ENCODE results near the gene KLHL21.
"Not testable (repeated sequence)": the region's sequence is repeated elsewhere in the genome, so short reads cannot be mapped to it uniquely, and the experiment has no call there.

Gene KLHL21, protein sequence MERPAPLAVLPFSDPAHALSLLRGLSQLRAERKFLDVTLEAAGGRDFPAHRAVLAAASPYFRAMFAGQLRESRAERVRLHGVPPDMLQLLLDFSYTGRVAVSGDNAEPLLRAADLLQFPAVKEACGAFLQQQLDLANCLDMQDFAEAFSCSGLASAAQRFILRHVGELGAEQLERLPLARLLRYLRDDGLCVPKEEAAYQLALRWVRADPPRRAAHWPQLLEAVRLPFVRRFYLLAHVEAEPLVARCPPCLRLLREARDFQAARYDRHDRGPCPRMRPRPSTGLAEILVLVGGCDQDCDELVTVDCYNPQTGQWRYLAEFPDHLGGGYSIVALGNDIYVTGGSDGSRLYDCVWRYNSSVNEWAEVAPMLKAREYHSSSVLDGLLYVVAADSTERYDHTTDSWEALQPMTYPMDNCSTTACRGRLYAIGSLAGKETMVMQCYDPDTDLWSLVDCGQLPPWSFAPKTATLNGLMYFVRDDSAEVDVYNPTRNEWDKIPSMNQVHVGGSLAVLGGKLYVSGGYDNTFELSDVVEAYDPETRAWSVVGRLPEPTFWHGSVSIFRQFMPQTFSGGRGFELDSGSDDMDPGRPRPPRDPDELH

DNA sequence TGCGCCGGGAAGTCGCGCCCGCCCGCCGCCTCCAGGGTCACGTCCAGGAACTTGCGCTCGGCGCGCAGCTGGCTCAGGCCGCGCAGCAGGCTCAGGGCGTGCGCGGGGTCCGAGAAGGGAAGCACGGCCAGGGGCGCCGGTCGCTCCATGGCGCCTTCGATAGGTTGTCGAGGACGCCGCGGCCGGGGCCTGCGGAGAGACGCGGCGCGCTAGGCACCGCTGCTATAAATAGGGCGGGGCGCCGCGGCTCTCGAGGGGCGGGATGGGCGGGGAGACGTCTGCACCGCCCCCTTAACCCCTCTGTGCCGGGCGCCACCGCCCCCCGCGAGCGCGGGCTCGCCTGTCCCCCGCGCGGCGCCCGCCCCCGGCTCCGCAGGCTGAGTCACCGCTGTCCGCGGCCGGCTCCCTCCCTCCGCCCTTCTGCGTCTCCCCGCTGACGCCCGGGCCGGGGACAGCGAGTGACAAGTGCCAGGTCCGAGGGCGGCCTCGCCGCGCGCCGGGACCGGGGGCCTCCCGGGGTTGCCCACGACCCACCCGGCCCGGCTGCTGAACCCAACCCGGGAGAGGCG lies at the start of gene KLHL21:
KLHL21 (minus strand) TSS at position 201 of the 569 bp plus-strand sequence; CDS start at position 149, 52 bp downstream.
- peak; percentile 92 for DNase-seq

DNA sequence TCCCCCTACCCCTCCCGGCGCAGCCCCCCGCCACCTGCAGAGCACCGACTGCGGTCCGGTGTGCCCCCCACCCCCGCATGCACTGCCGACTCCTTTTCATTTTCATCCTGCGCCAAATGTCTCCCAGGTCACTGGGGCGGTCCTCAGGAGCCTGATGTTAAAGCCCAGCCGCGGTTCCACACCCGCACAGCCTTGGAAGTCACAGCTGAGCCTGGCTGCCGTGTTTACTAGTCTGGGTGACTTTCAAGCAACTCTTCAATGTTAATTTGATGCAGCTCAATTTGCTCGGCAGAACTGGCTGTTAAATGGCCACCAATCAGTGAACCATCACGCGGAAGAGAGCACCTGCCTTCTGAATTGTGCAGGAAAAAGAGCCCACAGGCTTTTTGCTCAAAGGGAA lies 49.2 kb upstream of the KLHL21 start:
- DNase-seq = no peak

DNA sequence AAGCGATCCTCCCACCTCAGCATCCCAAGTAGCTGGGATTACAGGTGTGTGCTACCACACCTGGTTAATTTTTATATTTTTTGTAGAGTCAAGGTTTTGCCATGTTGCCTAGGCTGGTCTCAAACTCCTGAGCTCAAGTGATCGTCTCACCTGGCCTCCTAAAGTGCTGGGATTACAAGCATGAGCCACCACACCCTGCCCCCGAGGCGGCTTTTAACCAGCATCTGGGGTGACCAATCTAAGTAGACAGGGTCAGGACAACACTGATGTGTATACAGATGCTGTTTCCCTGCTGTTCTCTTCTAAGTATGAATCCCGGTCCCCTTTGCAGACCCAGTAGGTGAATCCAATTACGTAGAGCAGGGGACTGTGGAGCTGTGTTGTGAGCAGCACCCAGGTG lies 45.9 kb upstream of the KLHL21 start:
- no peak for DNase-seq

DNA sequence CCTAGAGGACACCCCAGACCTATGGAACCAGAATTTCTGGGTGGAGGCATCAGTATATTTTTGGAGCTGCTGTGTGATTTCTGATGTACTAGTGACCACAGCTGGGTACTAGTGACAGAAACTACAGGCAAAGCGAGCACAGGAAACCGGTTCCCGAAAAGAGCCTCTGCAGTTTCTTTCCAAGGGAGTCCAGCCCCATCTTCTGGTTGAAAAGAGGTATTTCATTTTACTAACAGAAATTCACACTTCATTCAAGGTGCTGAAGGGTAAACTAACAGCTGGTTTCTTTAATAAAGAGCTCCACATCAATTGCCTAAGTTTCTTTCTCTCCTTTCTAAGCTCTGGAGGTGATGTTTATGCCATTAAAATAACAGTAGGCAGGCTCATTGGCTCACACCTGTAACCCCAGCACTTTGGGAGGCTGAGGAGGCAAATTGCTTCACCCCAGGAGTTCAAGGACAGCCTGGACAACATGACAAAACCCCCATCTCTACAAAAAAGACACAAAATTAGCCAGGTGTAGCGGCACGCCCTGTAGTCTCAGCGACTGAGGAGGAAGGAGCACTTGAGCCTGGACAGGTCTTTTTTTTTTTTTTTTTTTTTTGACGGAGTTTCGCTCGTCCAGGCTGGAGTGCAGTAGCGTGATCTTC lies 44.0 kb upstream of the KLHL21 start:
- peak; percentile 44 for DNase-seq

DNA sequence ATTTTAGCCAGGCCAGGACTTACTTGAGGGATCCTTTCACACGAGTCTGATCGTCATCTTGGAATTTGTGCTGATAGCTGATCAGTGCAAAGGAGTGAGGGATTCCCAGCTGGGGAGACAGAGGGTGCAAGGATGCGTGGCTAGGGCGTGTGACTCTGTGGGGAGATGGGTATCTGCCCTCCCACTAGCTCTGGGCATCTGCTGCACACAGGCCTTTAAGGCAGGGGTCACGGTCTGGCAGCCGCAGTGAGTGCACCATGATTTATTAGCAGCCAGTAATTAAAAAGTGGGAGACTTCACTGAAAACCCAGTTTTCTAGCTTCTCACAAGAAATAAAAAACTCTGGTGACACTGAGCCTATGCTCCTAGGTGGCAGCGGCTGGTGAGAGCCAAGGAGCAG lies 42.3 kb upstream of the KLHL21 start:
- DNase-seq = no peak

DNA sequence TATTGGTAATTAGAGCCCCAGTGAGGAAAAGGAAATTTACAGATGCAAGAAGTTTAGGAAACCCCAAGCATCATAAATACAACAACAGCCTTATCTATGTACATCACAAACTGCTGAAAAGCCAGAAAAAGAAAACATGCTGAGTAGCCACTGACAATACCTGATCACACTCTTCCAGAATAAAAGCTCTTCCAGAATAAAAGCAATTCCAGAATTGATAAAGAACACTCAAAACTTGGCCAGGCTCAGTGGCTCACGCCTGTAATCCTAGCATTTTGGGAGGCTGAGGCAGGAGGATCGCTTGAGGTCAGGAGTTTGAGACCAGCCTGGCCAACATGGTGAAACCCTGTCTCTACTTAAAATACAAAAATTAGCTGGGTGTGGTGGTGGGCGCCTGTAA lies 38.2 kb upstream of the KLHL21 start:
- not testable (repeated sequence) for DNase-seq

DNA sequence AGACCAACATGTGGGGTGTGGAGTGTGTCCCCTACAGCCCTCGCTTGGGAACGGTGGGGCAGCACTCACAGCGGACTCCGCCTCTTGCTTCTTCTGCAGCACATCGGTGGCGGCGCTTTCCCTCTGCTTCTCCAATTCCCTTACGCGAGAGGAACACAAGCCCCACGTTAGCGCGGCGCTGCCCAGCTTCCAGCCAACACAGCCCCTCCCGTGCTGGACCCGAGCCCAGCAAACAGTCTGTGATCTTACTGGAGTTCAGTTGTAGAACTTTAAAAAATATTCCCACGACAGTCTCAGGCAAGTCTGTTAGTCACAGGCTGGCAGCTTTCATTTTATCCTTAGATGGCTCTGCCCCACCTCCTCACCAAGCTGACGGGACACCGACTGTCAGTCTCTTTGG lies 35.6 kb upstream of the KLHL21 start:
- peak; percentile 37 for DNase-seq

DNA sequence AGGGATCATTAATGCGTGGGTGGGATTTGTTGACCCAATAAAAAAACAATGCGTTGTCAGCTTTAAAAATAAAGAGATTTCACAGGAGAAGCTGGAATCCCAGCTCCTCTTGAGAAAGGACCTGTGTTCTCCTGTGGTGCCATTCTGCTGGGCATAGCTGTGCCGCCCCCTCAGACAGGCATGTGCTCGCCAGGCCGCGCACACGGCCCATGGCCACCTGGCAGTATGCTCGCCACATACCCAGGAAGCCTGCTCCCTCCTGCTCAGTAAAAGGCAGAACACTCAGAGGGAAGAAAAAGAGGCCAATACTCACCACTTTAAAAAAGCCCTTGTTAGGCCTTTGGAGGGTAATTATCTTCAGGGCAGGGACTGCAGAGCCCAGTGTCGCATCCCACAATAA lies 35.1 kb upstream of the KLHL21 start:
- no peak for DNase-seq

DNA sequence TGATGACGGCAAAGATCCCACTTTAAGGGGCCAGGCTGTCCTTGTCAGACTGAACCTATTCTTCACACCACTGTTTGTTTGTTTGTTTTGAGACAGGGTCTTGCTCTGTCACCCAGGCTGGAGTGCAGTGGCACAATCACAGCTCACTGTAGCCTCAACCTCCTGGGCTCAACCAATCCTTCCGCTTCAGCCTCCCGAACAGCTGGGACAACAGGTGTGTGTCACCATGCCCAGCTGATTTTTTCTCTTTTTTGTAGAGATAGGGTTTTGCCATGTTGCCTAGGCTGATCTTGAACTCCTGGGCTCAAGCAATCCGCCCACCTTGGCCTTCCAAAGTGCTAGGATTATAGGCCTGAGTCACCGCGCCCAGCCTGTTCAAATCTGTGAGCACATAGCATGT lies 34.1 kb upstream of the KLHL21 start:
- not testable (repeated sequence) for DNase-seq

DNA sequence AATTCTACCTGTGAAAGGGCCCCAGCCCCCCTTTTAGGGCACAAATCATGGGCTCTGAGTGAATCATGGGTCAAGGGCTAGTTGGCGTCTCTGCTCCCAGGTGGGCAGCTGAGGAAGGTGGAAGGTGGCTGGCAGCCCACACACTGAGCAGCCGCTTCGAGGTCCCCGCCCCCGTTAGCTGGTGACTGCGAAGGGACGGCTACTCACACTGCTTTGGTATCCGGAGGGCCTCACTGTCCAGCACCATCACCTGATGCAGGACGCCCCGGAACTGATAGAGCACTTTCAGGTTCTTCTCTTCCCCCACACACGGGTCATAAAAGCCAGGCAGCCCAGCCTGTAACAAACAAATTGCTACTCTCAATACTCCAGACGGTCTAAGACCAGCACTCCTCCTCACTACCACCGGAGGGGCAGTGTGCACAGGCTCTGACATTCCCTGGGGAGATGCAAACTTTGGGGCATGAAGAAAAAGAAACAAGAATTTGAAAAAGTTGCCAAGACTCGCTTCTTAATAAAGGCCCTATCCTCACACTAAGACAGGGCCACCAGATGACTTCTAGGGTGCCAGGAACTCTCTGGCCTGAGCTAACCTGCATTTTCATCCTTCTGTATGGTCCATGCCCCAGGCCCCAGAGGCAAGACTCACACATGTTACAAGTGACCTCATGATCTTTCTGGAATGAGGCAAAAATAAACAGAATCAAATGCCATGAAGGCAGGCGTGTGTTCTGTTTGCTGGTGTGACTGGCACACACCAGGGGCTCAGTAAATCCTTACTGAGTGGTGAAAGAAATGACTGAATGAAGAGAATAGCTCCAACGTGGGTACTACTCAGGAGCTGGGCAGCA lies 33.5 kb upstream of the KLHL21 start:
- DNase-seq = no peak

DNA sequence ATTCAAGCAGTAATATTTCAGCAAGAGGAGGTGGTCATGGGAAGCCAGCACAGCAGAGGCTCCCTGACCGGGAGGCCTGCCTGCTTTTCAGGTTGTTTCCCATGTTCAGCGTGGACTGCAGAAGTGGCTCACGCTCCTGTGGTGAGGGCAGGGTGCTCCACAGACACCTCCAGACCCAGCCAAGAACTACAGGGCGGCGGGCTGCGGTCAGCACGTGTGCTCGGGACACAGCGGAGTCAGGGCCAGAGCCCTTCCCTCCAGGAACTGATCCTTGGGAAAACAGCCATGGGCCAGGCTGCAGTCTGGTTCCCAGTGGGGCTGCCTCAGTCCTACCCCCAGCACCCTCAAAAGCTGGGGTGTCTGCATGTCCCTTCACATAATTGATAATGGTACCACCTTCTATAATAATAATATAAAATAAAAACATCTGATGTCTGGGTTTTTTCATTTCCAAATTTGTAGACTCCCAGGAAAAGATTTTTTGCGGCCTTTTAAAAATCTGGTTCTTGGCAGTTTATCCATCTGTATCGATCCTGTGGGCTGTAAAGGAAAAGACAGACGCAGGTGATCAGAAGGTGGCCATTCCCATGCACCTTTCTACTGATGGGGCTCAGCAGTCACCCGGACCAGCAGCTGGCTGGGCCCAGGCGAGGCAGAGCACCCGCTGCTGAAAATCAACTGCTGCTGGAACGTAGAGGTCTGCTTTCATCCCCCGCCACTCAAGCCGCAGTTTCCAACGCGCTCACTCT lies 32.7 kb upstream of the KLHL21 start:
- DNase-seq = no peak

DNA sequence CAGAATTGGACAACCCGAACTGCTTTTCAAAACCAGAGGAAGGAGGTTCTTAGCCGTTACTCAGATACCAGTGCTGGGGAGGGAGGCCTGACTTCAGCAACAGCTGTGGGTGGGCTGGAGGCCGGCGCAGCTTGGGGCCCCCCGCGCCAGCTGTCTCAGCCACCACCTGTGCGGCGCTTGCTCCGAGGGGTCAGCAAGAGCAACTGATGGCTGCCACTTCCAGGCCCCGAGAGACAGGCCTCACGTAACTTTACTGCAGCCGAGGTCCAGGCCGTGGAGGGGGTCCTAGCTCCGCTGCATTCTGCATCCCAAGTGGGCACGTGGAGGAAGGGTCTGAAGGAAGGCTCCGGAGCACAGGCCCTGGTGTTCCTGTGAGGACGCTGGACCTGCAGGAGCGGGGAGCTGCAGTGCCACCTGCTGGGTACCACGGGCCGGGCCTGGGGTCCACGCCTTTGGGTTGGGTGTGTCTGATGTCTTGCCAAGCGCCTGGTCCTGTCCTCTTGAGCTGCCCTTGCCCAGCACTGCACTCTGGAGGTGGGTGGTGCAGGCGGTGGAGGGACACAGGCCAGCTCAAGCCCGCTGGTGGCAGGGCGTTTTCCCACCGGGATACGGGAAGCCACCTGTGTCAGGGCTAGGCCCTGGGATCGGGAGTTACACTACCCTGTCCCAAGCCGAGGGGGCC lies 31.8 kb upstream of the KLHL21 start:
- DNase-seq = peak; percentile 19

DNA sequence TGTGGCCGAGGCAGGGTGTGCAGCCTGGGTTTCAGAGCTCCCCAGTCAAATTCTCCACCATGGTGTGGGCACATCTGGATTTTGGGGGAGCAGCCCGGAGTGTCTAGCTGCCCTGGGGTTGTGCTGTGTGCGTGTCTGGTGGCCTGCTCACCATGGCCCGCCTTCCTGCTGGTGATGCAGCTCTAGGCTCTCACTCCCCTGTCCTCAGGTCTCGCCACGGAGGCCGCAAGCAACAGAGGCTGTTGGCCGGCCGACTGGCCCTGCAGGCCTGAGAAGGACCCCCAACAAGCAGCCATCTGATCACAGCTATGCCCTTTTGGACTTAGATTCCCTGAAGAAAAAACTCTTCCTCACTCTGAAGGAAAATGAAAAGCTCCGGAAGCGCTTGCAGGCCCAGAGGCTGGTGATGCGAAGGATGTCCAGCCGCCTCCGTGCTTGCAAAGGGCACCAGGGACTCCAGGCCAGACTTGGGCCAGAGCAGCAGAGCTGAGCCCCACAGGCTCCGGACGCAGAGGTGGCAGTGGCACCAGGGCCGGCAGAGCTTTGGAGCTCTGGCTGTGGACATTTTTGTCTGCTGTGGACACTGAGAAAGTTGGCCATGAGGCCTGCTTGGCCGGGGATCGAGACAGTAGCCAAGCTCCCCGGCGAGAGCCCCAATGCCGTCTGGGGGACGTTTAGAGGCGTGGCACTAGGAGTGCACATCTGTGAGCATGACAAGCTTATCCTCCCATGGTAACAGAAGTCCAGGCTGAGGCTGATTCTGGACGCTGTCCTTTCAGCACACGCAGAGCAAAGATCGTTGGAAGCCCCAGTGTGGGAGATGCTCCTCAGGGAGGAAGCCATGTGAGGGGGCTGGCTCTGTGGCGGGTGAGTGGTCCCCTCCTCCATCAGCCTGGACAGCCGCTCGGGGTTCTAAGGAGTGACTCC lies 30.2 kb upstream of the KLHL21 start:
- DNase-seq = no peak

DNA sequence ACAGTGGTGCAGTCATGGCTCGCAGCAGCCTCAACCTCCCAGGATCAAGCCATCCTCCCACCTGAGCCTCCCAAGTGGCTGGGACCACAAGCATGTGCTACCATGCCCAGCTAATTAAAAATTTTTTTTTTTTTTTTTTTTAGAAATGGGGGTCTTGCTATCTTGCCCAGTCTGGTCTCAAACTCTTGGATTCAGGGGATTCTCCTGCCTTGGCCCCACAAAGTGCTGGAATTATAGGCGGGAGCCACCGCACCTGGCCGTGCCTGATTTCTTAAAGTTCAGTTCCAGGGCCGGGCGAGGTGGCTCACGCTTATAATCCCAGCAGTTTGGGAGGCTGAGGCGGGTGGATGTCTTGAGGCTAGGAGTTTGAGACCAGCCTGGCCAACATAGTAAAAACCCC lies 28.4 kb upstream of the KLHL21 start:
- DNase-seq = no peak

DNA sequence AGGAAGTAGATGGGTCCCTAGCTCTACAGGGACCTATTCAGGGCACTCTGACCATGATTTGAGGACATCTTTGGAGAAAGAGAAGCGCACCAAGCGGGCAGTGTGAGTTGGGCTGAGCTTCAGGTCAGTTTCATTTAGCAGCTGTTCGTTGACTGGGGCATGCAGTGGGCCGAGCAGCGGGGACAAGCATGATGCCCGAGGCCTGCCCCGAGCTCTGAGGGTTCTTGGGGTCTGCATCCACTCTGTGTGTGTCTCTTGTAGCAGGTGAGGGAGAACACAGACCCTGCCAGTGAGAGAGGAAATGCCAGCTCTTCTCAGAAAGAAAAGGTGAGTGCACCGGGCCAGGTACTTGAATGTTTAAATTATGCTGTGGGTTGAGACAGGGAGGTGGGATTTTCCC lies 27.4 kb upstream of the KLHL21 start:
- DNase-seq = no peak

DNA sequence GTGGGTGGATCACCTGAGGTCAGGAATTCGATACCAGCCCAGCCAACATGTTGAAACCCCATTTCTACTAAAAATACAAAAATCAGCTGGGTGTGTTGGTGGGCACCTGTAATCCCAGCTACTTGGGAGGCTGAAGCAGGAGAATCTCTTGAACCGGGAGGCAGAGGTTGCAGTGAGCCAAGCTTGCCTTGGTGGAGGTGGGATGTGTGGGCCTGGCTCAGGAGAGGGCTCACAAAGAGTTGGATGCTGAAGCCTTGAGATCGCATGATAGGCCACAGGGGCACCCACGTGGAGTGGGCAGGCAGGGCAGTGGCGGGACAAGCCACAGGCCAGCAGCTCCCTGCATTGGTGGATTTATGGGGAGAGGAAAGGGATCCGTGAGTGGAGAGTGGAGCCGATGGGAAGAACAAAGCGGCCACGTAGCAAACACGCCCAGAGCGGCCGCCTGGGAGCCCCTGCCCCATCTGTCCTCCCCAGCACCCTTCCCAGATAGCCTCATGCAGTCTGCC lies 26.4 kb upstream of the KLHL21 start:
- no peak for DNase-seq

DNA sequence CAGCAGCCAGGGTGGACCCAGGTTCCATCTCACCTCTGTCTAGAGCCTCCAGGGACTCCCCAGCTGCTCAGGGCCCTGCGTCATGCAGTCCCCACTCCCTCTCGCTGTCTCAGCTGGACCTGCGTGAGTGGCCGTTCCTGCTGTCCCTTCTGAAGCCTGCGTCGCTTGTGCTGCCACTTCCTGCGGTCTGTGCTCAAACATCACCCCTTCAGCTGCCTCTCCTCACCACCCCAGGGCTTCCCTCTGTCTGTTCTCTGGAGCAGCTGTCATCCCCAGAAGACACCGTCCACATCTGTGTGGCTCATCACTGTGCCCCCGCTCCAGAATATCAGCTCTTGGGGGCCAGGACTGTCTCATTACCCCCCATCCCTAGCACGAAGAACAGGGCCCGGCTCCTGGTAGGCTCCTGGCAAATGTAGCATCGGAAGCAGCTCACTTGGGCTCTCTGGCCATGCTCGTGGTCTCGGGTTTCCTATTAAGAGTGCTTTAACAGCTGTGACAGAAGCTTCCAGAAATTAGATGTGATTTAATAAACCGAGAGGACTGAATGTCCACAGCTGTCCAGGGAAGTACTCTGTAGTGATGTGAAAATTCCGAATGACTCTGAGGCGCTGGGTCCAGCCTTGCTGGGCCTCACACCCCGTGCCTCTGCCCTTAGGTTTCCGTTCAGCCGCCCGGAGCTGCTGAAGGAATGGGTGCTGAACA lies 25.3 kb upstream of the KLHL21 start:
- DNase-seq = no peak

DNA sequence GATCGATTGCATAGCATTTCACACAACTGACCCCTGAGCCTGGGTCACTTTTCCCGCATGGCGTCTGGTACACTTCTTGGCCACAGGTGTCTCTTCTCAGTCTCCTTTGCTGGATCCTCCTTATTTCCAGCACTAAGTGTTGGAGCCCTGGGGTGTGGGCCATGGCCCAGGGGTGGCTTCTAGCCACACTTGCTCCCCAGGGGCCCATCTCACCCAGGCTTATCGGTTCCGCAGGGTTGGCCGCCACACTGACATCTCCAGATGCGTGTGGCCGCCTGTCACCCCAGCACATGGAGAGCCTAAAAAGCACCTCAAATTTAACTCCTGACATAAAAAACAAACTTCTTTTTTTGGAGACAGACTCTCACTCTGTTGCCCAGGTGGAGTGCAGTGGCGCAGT lies 24.4 kb upstream of the KLHL21 start:
- no peak for DNase-seq

DNA sequence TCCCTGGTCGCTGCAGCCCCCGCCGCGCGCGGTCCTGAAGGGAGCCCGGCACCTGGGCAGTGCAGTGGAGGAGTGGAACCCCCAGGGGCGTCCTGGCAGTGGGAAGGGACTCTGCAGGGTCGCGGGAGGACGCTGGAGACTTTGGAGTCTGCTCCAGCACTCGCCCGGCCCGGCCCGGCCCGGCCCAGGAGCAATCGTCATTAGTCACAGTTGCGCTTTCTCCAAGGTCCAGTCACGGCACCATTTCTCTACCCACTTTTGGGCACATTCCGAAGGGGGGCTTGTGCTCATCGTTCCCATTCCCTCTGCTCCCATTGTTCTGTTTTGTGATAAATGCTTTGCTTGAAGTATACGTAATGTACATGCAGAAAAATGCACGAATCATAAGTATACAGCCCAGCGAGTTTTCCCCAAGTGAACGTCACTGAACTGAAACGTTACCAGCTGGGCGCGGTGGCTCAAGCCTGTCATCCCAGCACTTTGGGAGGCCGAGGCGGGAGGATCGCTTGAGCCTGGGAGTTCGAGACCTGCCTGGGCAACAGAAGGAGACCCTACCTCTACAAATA lies 23.0 kb upstream of the KLHL21 start:
- DNase-seq = peak; percentile 71
